SU-DHL-6 (cell line): ENCODE data around the gene NFATC1.

ENCODE experiments used
- H2AFZ ChIP-seq: fragments of 200-600 bp; sonication (generic); 2 replicates; pipeline ENCODE4 v1.6.1; 2014; ENCODE audit warnings: low read depth, mild to moderate bottlenecking, moderate library complexity, mixed read lengths, antibody characterized with exemption, low read length; ENCODE audit not compliant: severe bottlenecking
- H3F3A ChIP-seq: fragments of 200-600 bp; shearing (Covaris generic); 2 replicates; pipeline ENCODE4 v1.6.0; 2016; ENCODE audit warnings: antibody characterized with exemption, mild to moderate bottlenecking; ENCODE audit not compliant: insufficient read depth
- H3K27ac ChIP-seq: fragments of 200-600 bp; sonication (generic); 2 replicates; pipeline ENCODE4 v1.5.1; 2016; ENCODE audit warnings: low read depth, mild to moderate bottlenecking, low read length, moderate library complexity, mixed read lengths
- H3K27me3 ChIP-seq: fragments of 200-600 bp; sonication (generic), shearing (Covaris generic); 2 replicates; pipeline ENCODE4 v1.6.0; 2014; ENCODE audit warnings: mild to moderate bottlenecking, low read length
- H3K36me3 ChIP-seq: fragments of 200-600 bp; sonication (generic); 2 replicates; pipeline ENCODE4 v1.6.1; 2014; ENCODE audit warnings: mild to moderate bottlenecking, low read length, mixed read lengths
- H3K4me2 ChIP-seq: fragments of 300-600, 200-600 bp; shearing (Covaris generic), sonication (generic); 2 replicates; pipeline ENCODE4 v1.6.0; 2014; ENCODE audit warnings: low read length, low read depth, mild to moderate bottlenecking; ENCODE audit not compliant: poor library complexity, severe bottlenecking
- H3K4me3 ChIP-seq: fragments of 200-600 bp; sonication (generic); 2 replicates; pipeline ENCODE4 v1.5.1; 2014; ENCODE audit warnings: antibody characterized with exemption, low read length, mild to moderate bottlenecking, mixed read lengths; ENCODE audit not compliant: insufficient read depth, poor library complexity, severe bottlenecking
- H3K79me2 ChIP-seq: fragments of 200-600 bp; sonication (generic); 2 replicates; pipeline ENCODE4 v1.6.1; 2014; ENCODE audit warnings: mild to moderate bottlenecking, low read length, moderate library complexity; ENCODE audit not compliant: insufficient read depth
- H3K9ac ChIP-seq: fragments of 200-600 bp; sonication (generic); 2 replicates; pipeline ENCODE4 v1.7.0; 2014; ENCODE audit warnings: mild to moderate bottlenecking, low read length
- H3K9me2 ChIP-seq: fragments of 200-600 bp; sonication (generic); replicated peaks from 2 replicates; pipeline ENCODE4 v1.6.1; 2014; ENCODE audit warnings: low read length; ENCODE audit not compliant: insufficient read depth
- H3K9me3 ChIP-seq: fragments of 200-600 bp; sonication (generic); 2 replicates; pipeline ENCODE4 v1.6.1; 2014; ENCODE audit warnings: low read length, mixed read lengths; ENCODE audit not compliant: insufficient read depth
- H4K20me1 ChIP-seq: fragments of 200-600 bp; sonication (generic); 2 replicates; pipeline ENCODE4 v1.6.1; 2014; ENCODE audit warnings: low read depth, mild to moderate bottlenecking, antibody characterized with exemption, low read length, moderate library complexity, mixed read lengths
- CTCF ChIP-seq: fragments of 200-600 bp; sonication (generic); IDR thresholded peaks from one replicate; pipeline ENCODE4 v1.5.1; 2017; ENCODE audit warnings: antibody characterized with exemption, mild to moderate bottlenecking, low read length, moderate library complexity; ENCODE audit not compliant: insufficient read depth, poor library complexity, severe bottlenecking
- EZH2phosphoT487 ChIP-seq: fragments of 200-600 bp; sonication (generic), shearing (Covaris generic); conservative IDR thresholded peaks from 2 replicates; pipeline ENCODE4 v1.6.1; 2018; ENCODE audit warnings: mild to moderate bottlenecking, antibody characterized with exemption, low read length, moderate library complexity, mixed read lengths

NFATC1 gene

GRCh38 chr18:79564441-79564840 lies 168.7 kb downstream of the NFATC1 start:
- H3K27me3 ChIP-seq, result no peaks in the 10 kb centered on the region
- H3K9ac ChIP-seq, result no peak overlapping the region
- no peaks in the 10 kb centered on the region for H3K36me3 ChIP-seq
- H3F3A ChIP-seq, result 0 out of 2 replicates have a peak, but pooled peaks cover 3% of the 10 kb centered on the region
- H4K20me1 ChIP-seq, result no peaks in the 10 kb centered on the region
- no peaks in the 10 kb centered on the region for H3K79me2 ChIP-seq
- no peak overlapping the region for H2AFZ ChIP-seq
- peaks cover 10% of the 10 kb centered on the region for H3K9me3 ChIP-seq
- TF ChIP-seq CTCF (no peak), EZH2phosphoT487 (no peak)
- H3K9me2 ChIP-seq, result no peaks in the 10 kb centered on the region
- no peak overlapping the region for H3K4me3 ChIP-seq
- H3K4me2 ChIP-seq, result no peak overlapping the region
- no peak overlapping the region for H3K27ac ChIP-seq

- no peaks in the 10 kb centered on the region for H3K79me2 ChIP-seq
- H3K9ac ChIP-seq, result no peak overlapping the region
- H3K4me3 ChIP-seq, result no peak overlapping the region
- H2AFZ ChIP-seq, result no peak overlapping the region
- H3K4me2 ChIP-seq, result no peak overlapping the region
- H3K9me2 ChIP-seq, result no peaks in the 10 kb centered on the region
- 0 out of 2 replicates have a peak, but pooled peaks cover 3% of the 10 kb centered on the region for H3F3A ChIP-seq
- no peaks in the 10 kb centered on the region for H3K36me3 ChIP-seq
- TF ChIP-seq EZH2phosphoT487, result no peak
- TF ChIP-seq CTCF, result no peak
- no peak overlapping the region for H3K27ac ChIP-seq
- peaks cover 13% of the 10 kb centered on the region for H3K9me3 ChIP-seq
- H4K20me1 ChIP-seq, result no peaks in the 10 kb centered on the region
- no peaks in the 10 kb centered on the region for H3K27me3 ChIP-seq
These were observed 171.2 kb downstream of the NFATC1 start for GRCh38 chr18:79566771-79567431.

GRCh38 chr18:79567481-79568147 lies 171.9 kb downstream of the NFATC1 start:
- H3F3A ChIP-seq, result 0 out of 2 replicates have a peak, but pooled peaks cover 3% of the 10 kb centered on the region
- no peak overlapping the region for H3K4me3 ChIP-seq
- H3K9ac ChIP-seq, result no peak overlapping the region
- no peaks in the 10 kb centered on the region for H3K79me2 ChIP-seq
- H3K9me2 ChIP-seq, result no peaks in the 10 kb centered on the region
- no peak overlapping the region for H3K27ac ChIP-seq
- H4K20me1 ChIP-seq, result no peaks in the 10 kb centered on the region
- H2AFZ ChIP-seq, result no peak overlapping the region
- TF ChIP-seq EZH2phosphoT487, result no peak
- TF ChIP-seq CTCF, result no peak
- peaks cover 20% of the 10 kb centered on the region for H3K9me3 ChIP-seq
- H3K4me2 ChIP-seq, result no peak overlapping the region
- no peaks in the 10 kb centered on the region for H3K27me3 ChIP-seq
- H3K36me3 ChIP-seq, result no peaks in the 10 kb centered on the region
